CD14-positive monocyte (primary cell): ENCODE measurements around the gene CHD1. TPM values are rescaled to one million over a fixed set of nuclear protein-coding genes. Genes with fewer than 3 reads are reported as not detected.

ENCODE experiments used
- DNase-seq, 3 donors: peaks; one replicate each; pipeline ENCODE4 v3.0.0-alpha.2; 2011 to 2022
- H2AFZ ChIP-seq: 2 replicates; pipeline ENCODE4 v1.6.0; 2012; ENCODE audit warnings: mild to moderate bottlenecking, low read depth, low read length, inconsistent platforms; ENCODE audit not compliant: insufficient read depth, poor library complexity, severe bottlenecking
- H3K27ac ChIP-seq, 2 donors: 1 replicate in 1 of 2; 2 replicates in 1 of 2; pipeline ENCODE4 v1.5.1; 2012 to 2013; ENCODE audit warnings: low read length in 2 of 2, control low read depth in 1 of 2, inconsistent platforms in 1 of 2, low read depth in 1 of 2, mild to moderate bottlenecking in 1 of 2
- H3K27me3 ChIP-seq, 2 donors: one replicate each; pipeline versions ENCODE4 v1.6.0 to v1.6.1; 2011 to 2013; ENCODE audit warnings: low read length in 2 of 2; ENCODE audit not compliant: control insufficient read depth in 2 of 2, insufficient read depth in 2 of 2
- H3K36me3 ChIP-seq, 2 donors: replicated peaks in 1 of 2; 1 replicate in 1 of 2; 2 replicates in 1 of 2; pipeline versions ENCODE4 v1.5.1 to v1.6.1; 2012 to 2013; ENCODE audit warnings: low read length in 2 of 2, control low read depth in 1 of 2, inconsistent platforms in 1 of 2, mild to moderate bottlenecking in 1 of 2; ENCODE audit not compliant: insufficient read depth in 2 of 2, control insufficient read depth in 1 of 2
- H3K4me1 ChIP-seq, 2 donors: 1 replicate in 1 of 2; 2 replicates in 1 of 2; pipeline versions ENCODE4 v1.5.1 to v1.6.1; 2012 to 2013; ENCODE audit warnings: low read length in 2 of 2, control low read depth in 1 of 2, inconsistent platforms in 1 of 2, mild to moderate bottlenecking in 1 of 2, moderate library complexity in 1 of 2; ENCODE audit not compliant: insufficient read depth in 2 of 2, control insufficient read depth in 1 of 2
- H3K4me2 ChIP-seq: replicated peaks from 2 replicates; pipeline ENCODE3; 2012; ENCODE audit warnings: low read length, moderate library complexity, mild to moderate bottlenecking; ENCODE audit not compliant: poor library complexity, severe bottlenecking; ENCODE audit errors: extremely low read depth
- H3K4me3 ChIP-seq, 3 experiments: fragments of 200-600 bp in 1 of 3; sonication (generic) in 1 of 3; replicated peaks in 1 of 3; 1 replicate in 2 of 3; 2 replicates in 1 of 3; pipeline ENCODE4 v1.5.1; 2011 to 2013; ENCODE audit warnings: low read length in 3 of 3, mild to moderate bottlenecking in 3 of 3, control low read depth in 2 of 3, low read depth in 2 of 3, inconsistent platforms in 1 of 3, moderate library complexity in 1 of 3
- H3K79me2 ChIP-seq: 2 replicates; pipeline ENCODE4 v1.6.0; 2012; ENCODE audit warnings: mild to moderate bottlenecking, control low read depth, inconsistent platforms, low read length, moderate library complexity; ENCODE audit not compliant: insufficient read depth
- H3K9ac ChIP-seq: 2 replicates; pipeline ENCODE4 v1.6.0; 2017; ENCODE audit warnings: low read length, mild to moderate bottlenecking; ENCODE audit not compliant: insufficient read depth, poor library complexity, severe bottlenecking
- H3K9me3 ChIP-seq, 2 donors: replicated peaks in 1 of 2; 1 replicate in 1 of 2; 2 replicates in 1 of 2; pipeline versions ENCODE4 v1.5.1 to v1.6.1; 2012 to 2013; ENCODE audit warnings: low read length in 2 of 2, control low read depth in 1 of 2; ENCODE audit not compliant: control insufficient read depth in 1 of 2, insufficient read depth in 1 of 2
- H4K20me1 ChIP-seq: 2 replicates; pipeline ENCODE4 v1.6.0; 2012; ENCODE audit warnings: mild to moderate bottlenecking, low read length, control low read depth, moderate library complexity; ENCODE audit not compliant: insufficient read depth
- H3K27ac Mint-ChIP-seq, 7 donors: one replicate each; pipeline ENCODE4 v1.8.0; 2020; ENCODE audit warnings: mild to moderate bottlenecking in 7 of 7, mixed read lengths in 7 of 7, moderate library complexity in 6 of 7, inconsistent platforms in 2 of 7
- H3K27me3 Mint-ChIP-seq, 3 donors: one replicate each; pipeline ENCODE4 v1.8.0; 2021 to 2022; ENCODE audit warnings: low read depth in 3 of 3, mild to moderate bottlenecking in 3 of 3, mixed read lengths in 3 of 3, moderate library complexity in 3 of 3, inconsistent platforms in 1 of 3
- H3K36me3 Mint-ChIP-seq, 2 donors: one replicate each; pipeline ENCODE4 v1.8.0; 2020; ENCODE audit warnings: mixed read lengths in 2 of 2, inconsistent platforms in 1 of 2, mild to moderate bottlenecking in 1 of 2
- H3K4me1 Mint-ChIP-seq: one replicate; pipeline ENCODE4 v1.8.0; 2020; ENCODE audit warnings: mild to moderate bottlenecking, mixed read lengths
- H3K4me3 Mint-ChIP-seq, 2 donors: one replicate each; pipeline ENCODE4 v1.8.0; 2020; ENCODE audit warnings: mild to moderate bottlenecking in 2 of 2, mixed read lengths in 2 of 2, moderate library complexity in 1 of 2
- H3K9me3 Mint-ChIP-seq, 7 donors: one replicate each; pipeline ENCODE4 v1.8.0; 2020 to 2022; ENCODE audit warnings: mixed read lengths in 7 of 7, mild to moderate bottlenecking in 6 of 7, moderate library complexity in 6 of 7, inconsistent platforms in 2 of 7
- WGBS: methylation state at CpG from one replicate; pipeline ENCODE4 v1.1.5; 2013; ENCODE audit warnings: missing lambda C conversion rate; ENCODE audit not compliant: insufficient coverage; 5-methylcytosine and 5-hydroxymethylcytosine counted together
- intact Hi-C, 2 donors: fragments of 100-400 bp; cut with micrococcal nuclease; formaldehyde crosslinking; loops; one replicate each; pipeline versions ENCODE4 v1.15.0 to v1.15.1; 2023
- polyA plus RNA-seq, 3 donors: library from polyadenylated mRNA; depleted of rRNA in 1 of 3; unstranded in 2 of 3; stranded (reverse) in 1 of 3; fragments of 300-500 nt in 2 of 3; fragments of >200 nt in 1 of 3; fragmentation: Illumina TruSeq in 2 of 3; gene quantifications; 1 replicate in 2 of 3; 2 replicates in 1 of 3; pipeline ENCODE4 v1.2.3, GENCODE V29; 2012 to 2021
- TF ChIP-seq, protein P1 (sequence below): fragments of 200-600 bp; IDR thresholded peaks from one replicate; pipeline ENCODE4 v1.8.0; 2022; ENCODE audit warnings: antibody characterized with exemption, mild to moderate bottlenecking

Gene CHD1
- polyA plus RNA-seq, 3 donors = 3.1 to 45.7 (median 6.7) TPM

DNA sequence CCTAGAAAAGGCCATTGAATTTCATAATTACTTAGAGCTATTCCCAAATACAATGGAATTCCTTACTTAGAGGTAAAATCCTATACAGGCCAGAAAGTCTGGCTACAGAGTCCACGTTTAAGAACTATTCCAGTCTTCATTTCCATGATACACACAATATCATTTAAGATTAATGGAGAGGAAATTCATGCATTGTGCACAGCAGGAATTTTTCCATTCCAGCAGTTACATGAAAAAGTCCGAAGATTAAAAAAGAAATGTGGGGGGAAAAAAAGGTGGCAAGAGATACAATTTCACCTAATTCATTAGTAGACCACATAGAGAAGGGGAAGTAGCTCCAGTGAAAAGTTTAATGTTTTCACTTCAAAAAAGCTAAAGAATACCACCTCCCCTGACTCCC, 63.1 kb downstream of the CHD1 start:
- Mint-ChIP-seq H3K4me1 (no peaks in the 10 kb centered on the region), H3K36me3 (peaks cover 81 to 90% of the 10 kb centered on the region in 2 donors), H3K27ac (peak overlapping the region in 2 of 7 donors; percentile 55 to 72), H3K4me3 (no peak overlapping the region), H3K27me3 (no peaks in the 10 kb centered on the region), H3K9me3 (no peaks in the 10 kb centered on the region)
- Histone ChIP-seq H2AFZ (no peak overlapping the region), H3K9me3 (no peaks in the 10 kb centered on the region), H3K9ac (no peak overlapping the region), H4K20me1 (peaks cover 47% of the 10 kb centered on the region), H3K4me1 (no peaks in the 10 kb centered on the region), H3K27ac (no peak overlapping the region), H3K27me3 (no peaks in the 10 kb centered on the region), H3K4me2 (no peak overlapping the region), H3K79me2 (no peaks in the 10 kb centered on the region), H3K36me3 (peaks cover 96 to 100% of the 10 kb centered on the region in 2 donors), H3K4me3 (no peak overlapping the region)
- intact Hi-C loops = no loop called here
- no CpG with 5 or more reads among the region's 2 CpGs for WGBS
- TF ChIP-seq, protein P1, sequence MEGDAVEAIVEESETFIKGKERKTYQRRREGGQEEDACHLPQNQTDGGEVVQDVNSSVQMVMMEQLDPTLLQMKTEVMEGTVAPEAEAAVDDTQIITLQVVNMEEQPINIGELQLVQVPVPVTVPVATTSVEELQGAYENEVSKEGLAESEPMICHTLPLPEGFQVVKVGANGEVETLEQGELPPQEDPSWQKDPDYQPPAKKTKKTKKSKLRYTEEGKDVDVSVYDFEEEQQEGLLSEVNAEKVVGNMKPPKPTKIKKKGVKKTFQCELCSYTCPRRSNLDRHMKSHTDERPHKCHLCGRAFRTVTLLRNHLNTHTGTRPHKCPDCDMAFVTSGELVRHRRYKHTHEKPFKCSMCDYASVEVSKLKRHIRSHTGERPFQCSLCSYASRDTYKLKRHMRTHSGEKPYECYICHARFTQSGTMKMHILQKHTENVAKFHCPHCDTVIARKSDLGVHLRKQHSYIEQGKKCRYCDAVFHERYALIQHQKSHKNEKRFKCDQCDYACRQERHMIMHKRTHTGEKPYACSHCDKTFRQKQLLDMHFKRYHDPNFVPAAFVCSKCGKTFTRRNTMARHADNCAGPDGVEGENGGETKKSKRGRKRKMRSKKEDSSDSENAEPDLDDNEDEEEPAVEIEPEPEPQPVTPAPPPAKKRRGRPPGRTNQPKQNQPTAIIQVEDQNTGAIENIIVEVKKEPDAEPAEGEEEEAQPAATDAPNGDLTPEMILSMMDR = no peak
- DNase-seq = no peak

DNA sequence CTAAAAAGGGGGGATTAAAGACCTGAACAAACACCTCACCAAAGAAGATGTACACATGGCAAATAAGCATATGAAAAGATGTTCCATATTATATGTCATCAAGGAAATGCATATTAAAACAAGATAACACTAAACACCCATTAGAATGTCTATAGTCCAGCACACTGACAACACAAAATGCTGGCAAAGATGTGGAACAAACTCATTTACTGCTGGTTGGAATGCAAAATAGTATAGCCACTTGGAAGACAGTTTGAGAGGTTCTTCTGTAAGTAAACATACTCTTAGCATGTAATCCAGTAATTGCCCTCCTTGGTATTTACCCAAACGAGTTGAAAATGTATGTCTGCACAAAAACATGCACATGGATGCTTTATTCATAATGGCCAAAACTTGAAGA, 81.8 kb downstream of the CHD1 start:
- no peak overlapping the region for H3K4me3 Mint-ChIP-seq
- peaks cover 13 to 17% of the 10 kb centered on the region in 2 donors for H3K9me3 ChIP-seq
- H3K27ac Mint-ChIP-seq = no peak overlapping the region
- TF ChIP-seq, protein P1 = no peak
- H2AFZ ChIP-seq = no peak overlapping the region
- no CpG with 5 or more reads among the region's 1 CpG for WGBS
- H3K27me3 Mint-ChIP-seq = peaks cover 0 to 3% (median 2%) of the 10 kb centered on the region in 3 donors
- no peaks in the 10 kb centered on the region for H3K79me2 ChIP-seq
- no peak for DNase-seq
- H3K4me2 ChIP-seq = no peak overlapping the region
- H3K36me3 Mint-ChIP-seq = no peaks in the 10 kb centered on the region
- H3K9me3 Mint-ChIP-seq = peaks cover 2 to 31% (median 22%) of the 10 kb centered on the region in 7 donors
- H3K4me1 ChIP-seq = no peaks in the 10 kb centered on the region
- H4K20me1 ChIP-seq = no peaks in the 10 kb centered on the region
- H3K4me1 Mint-ChIP-seq = no peaks in the 10 kb centered on the region
- H3K4me3 ChIP-seq = no peak overlapping the region
- H3K27me3 ChIP-seq = no peaks in the 10 kb centered on the region
- H3K27ac ChIP-seq = no peak overlapping the region
- no peak overlapping the region for H3K9ac ChIP-seq
- intact Hi-C loops = no loop called here
- no peaks in the 10 kb centered on the region for H3K36me3 ChIP-seq
